ENCODE data around the gene SYCP2. TPM values are rescaled to one million over a fixed set of nuclear protein-coding genes. Genes with fewer than 3 reads are reported as not detected.
A peak's percentile ranks its signal among the peaks of the same experiment; 100 is the strongest.

Gene SYCP2
- total RNA-seq, 1 experiment from 2014 or later: 0.88 TPM

- Histone ChIP-seq H3K27ac (ENCODE audit: low read depth, low read length, poor library complexity, severe bottlenecking) (no peak overlapping the region), H3K9me3 (ENCODE audit: low read depth, low read length, poor library complexity, severe bottlenecking) (no peaks in the 10 kb centered on the region), H3K36me3 (ENCODE audit: insufficient read depth, low read length, poor library complexity, severe bottlenecking) (no peaks in the 10 kb centered on the region), H3K4me1 (ENCODE audit: insufficient read depth, low read length, poor library complexity, severe bottlenecking) (peaks cover 5% of the 10 kb centered on the region), H3K4me3 (ENCODE audit: low read depth, low read length, poor library complexity, severe bottlenecking) (no peak overlapping the region), H3K27me3 (replicated peaks; ENCODE audit: insufficient read depth, low read depth, low read length, poor library complexity) (peaks cover 48% of the 10 kb centered on the region)
- intact Hi-C loops (cut with micrococcal nuclease; ENCODE audit: unreplicated experiment): no loop called here
- DNase-seq (ENCODE audit: low spot score): no peak
- BruUV-seq (replicated peaks): no TSS peak
- TF ChIP-seq EZH2 (IDR thresholded peaks at IDR 0.05; ENCODE audit: borderline replicate concordance, low read depth, low read length, poor library complexity, severe bottlenecking) (no peak), CTCF (conservative IDR thresholded peaks at IDR 0.05; ENCODE audit: low read depth, low read length) (no peak)
- POLR2A ChIA-PET (ENCODE audit: low non-redundant PET): no interaction called here
- CTCF ChIA-PET: no interaction called here
These were observed 95.6 kb downstream of the SYCP2 start for GRCh38 chr20:59837623-59838394.

DNA sequence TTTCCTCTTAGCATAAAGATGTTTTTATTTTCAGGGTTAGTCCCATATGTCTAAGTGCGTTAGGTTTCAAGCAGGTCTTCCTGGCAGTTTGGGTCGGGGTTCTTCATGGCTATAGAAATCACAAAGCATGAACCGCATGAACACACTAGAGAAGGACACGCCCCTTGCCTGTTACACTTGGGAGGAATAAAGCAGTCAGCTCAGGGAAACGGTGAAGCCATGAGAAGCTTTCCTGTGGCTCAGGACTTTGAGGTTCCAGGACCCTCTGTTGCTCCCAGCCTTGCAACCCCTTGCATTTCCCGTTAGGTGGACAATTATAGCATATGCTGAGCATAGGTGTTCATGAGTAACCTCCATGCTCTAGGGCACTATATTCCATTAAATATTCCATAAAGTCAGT, 96.7 kb downstream of the SYCP2 start:
- no peak for TF ChIP-seq CTCF (conservative IDR thresholded peaks at IDR 0.05; ENCODE audit: low read depth, low read length)
- TF ChIP-seq EZH2 (IDR thresholded peaks at IDR 0.05; ENCODE audit: borderline replicate concordance, low read depth, low read length, poor library complexity, severe bottlenecking): no peak
- no TSS peak for BruUV-seq (replicated peaks)
- Histone ChIP-seq H3K36me3 (ENCODE audit: insufficient read depth, low read length, poor library complexity, severe bottlenecking) (no peaks in the 10 kb centered on the region), H3K4me3 (ENCODE audit: low read depth, low read length, poor library complexity, severe bottlenecking) (no peak overlapping the region), H3K27me3 (replicated peaks; ENCODE audit: insufficient read depth, low read depth, low read length, poor library complexity) (peaks cover 39% of the 10 kb centered on the region), H3K27ac (ENCODE audit: low read depth, low read length, poor library complexity, severe bottlenecking) (no peak overlapping the region), H3K4me1 (ENCODE audit: insufficient read depth, low read length, poor library complexity, severe bottlenecking) (peaks cover 5% of the 10 kb centered on the region), H3K9me3 (ENCODE audit: low read depth, low read length, poor library complexity, severe bottlenecking) (no peaks in the 10 kb centered on the region)
- intact Hi-C loops (cut with micrococcal nuclease; ENCODE audit: unreplicated experiment): no loop called here
- ChIA-PET CTCF (no interaction called here), POLR2A (ENCODE audit: low non-redundant PET) (no interaction called here)
- peak; percentile 26 for DNase-seq (ENCODE audit: low spot score)

DNA sequence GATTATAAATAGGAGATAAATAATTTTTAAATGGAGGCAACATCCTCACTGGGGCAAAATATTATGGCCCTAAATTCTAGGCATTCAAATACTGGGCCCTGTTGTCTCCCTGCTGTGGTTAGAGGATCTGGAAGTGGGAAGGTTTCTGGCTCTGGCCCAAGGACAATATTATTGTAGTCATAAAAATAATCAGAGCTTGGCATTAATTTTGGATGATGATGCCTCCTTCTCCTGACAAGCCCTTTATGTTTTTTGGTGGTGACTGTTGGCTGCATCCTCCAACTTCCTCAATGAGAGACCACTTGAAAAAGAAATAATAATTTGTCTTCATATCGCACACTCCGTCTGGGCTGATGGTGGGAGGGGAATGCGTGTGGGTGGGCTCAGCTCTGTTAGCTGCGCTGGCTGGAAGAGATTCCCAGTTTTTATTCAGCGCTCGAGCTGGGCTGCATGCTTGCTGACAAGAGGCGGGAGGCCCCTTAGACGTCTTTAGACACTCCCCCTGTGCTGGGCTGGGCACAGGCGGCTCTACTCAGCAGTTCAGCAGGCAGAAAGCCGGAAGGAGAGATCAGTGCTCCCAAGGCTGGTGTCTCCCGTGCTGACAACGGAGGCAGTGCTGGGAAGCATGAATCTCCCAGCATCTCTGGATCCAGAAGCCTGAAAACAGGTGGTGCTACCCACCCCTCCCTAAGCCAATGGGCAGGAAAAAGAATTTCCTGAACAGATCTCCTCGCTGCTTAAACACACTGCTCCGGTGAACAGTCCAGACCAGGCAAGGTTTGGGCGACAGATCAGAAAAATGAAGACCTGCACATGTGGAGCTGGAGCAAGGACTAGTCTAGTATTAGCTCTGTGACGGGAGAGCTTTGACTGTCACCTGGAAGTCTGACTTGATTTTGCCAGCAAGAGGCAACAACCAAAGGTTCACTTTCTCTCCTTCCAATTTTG, 97.7 kb downstream of the SYCP2 start:
- H3K4me1 ChIP-seq (ENCODE audit: insufficient read depth, low read length, poor library complexity, severe bottlenecking): peaks cover 5% of the 10 kb centered on the region
- H3K27me3 ChIP-seq (replicated peaks; ENCODE audit: insufficient read depth, low read depth, low read length, poor library complexity): peaks cover 30% of the 10 kb centered on the region
- no TSS peak for BruUV-seq (replicated peaks)
- intact Hi-C loops (cut with micrococcal nuclease; ENCODE audit: unreplicated experiment): no loop called here
- TF ChIP-seq EZH2 (IDR thresholded peaks at IDR 0.05; ENCODE audit: borderline replicate concordance, low read depth, low read length, poor library complexity, severe bottlenecking) (no peak), CTCF (conservative IDR thresholded peaks at IDR 0.05; ENCODE audit: low read depth, low read length) (no peak)
- peak; percentile 68 for DNase-seq (ENCODE audit: low spot score)
- H3K36me3 ChIP-seq (ENCODE audit: insufficient read depth, low read length, poor library complexity, severe bottlenecking): no peaks in the 10 kb centered on the region
- CTCF ChIA-PET: interaction anchor here (0.8 kb wide), 1 partner anchor 52 kb away, joined by 3 read pairs; no protein-coding TSS in a partner anchor
- no peaks in the 10 kb centered on the region for H3K9me3 ChIP-seq (ENCODE audit: low read depth, low read length, poor library complexity, severe bottlenecking)
- POLR2A ChIA-PET (ENCODE audit: low non-redundant PET): no interaction called here
- H3K4me3 ChIP-seq (ENCODE audit: low read depth, low read length, poor library complexity, severe bottlenecking): no peak overlapping the region
- H3K27ac ChIP-seq (ENCODE audit: low read depth, low read length, poor library complexity, severe bottlenecking): no peak overlapping the region

Measured in A673 (cell line).